ENCODE measurements around the gene PDLIM1.

Gene PDLIM1, protein sequence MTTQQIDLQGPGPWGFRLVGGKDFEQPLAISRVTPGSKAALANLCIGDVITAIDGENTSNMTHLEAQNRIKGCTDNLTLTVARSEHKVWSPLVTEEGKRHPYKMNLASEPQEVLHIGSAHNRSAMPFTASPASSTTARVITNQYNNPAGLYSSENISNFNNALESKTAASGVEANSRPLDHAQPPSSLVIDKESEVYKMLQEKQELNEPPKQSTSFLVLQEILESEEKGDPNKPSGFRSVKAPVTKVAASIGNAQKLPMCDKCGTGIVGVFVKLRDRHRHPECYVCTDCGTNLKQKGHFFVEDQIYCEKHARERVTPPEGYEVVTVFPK

GRCh38 chr10:95290461-95291364 is at the start of gene PDLIM1:
Gene PDLIM1 (minus strand): TSS chr10:95291003. CDS start chr10:95290915, 88 bp downstream.
- H3K27ac ChIP-seq = peak within 1 kb of the TSS; percentile 62
- no peak for DNase-seq (ENCODE audit: low read depth, low spot score)

- DNase-seq (ENCODE audit: low read depth, low spot score) = no peak
- H3K27ac ChIP-seq = no peak overlapping the region
These were observed 49.1 kb upstream of the PDLIM1 start for GRCh38 chr10:95339863-95340262.

DNA sequence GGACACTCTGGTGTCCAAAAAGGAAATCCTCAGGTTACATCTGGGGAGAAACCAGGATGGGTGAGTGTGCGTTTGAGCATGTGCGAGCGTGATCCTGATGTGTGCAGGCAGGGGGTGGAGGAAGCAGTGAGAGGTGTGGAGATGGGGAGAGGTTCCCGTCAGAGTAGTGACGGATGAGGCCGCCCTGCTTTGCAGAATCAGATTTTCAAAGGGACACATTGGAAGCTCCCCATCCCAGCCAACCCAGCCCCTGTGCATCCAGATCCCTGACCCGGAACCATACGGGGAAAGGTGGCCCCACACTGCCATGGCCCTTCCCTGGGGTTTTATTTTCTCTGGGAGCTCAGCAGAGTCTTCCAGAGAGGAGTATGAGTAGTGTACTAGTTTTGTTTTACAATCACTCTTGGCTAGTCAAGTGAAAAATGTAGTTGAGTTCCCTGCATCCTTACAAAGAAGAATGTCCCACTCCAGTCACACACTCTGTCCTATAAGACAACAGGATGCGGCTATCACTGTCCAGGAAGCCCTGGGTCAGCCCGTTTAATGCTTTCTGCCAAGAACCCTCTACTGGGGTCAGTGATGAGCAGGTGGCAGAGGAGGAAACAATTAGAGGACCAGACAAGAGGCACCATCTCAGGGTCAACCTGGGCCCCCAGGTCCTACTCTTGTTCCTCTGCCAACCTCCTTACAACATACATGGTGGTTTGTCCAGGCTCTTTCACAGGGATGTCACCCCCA is 46.8 kb upstream of the PDLIM1 start:
- no peak overlapping the region for H3K27ac ChIP-seq
- DNase-seq (ENCODE audit: low read depth, low spot score) = no peak

GRCh38 chr10:95336702-95337101 is 45.9 kb upstream of the PDLIM1 start:
- H3K27ac ChIP-seq = no peak overlapping the region
- no peak for DNase-seq (ENCODE audit: low read depth, low spot score)

- no peak overlapping the region for H3K27ac ChIP-seq
- DNase-seq (ENCODE audit: low read depth, low spot score) = no peak
These were observed 45.3 kb upstream of the PDLIM1 start for GRCh38 chr10:95335933-95336699.

- DNase-seq (ENCODE audit: low read depth, low spot score) = no peak
- H3K27ac ChIP-seq = peak overlapping the region; percentile 86
These were observed 44.0 kb upstream of the PDLIM1 start for GRCh38 chr10:95334805-95335144.

DNA sequence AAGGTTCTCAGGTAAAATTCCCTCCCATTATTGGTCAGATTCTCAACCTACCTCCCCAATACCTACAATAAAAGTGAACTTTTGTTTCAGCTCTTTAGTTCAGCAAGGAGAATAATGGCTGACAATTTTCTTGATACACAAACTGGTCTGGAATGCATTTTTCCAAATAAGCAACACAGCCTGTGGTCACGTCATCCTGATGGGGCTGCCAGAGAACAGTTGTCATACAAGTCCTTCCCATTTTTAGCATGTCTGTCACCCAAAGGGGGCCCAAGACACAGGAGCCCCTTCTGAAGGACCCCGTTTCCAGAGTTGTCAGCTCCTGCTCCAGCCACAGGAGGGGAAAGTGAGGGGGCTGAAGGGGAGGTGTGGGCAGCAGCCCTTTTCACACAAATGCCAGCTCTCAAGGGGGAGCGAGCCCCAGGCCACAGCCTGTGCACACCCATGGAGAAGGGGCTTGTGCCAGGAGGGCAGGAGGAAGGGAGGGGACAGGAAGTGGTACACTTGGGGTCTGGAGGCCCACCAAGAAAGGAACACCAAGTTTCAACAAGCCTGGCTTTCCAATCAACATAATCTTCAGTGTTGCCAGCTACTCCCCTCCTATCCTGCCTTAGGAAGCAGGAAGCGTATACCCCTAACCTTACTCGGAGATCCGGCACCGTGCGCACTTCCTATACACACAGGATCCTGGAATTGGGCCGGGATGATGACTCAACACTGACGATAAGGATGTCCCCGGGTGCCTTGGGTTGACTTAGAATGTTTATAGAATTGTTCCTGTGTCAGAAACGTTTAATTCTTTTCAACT is 43.4 kb upstream of the PDLIM1 start:
- peak overlapping the region; percentile 86 for H3K27ac ChIP-seq
- DNase-seq (ENCODE audit: low read depth, low spot score) = no peak

GRCh38 chr10:95332666-95333249 is 42.0 kb upstream of the PDLIM1 start:
- H3K27ac ChIP-seq = no peak overlapping the region
- no peak for DNase-seq (ENCODE audit: low read depth, low spot score)

- no peak for DNase-seq (ENCODE audit: low read depth, low spot score)
- no peak overlapping the region for H3K27ac ChIP-seq
These were observed 40.9 kb upstream of the PDLIM1 start for GRCh38 chr10:95331596-95332130.

- H3K27ac ChIP-seq = no peak overlapping the region
- no peak for DNase-seq (ENCODE audit: low read depth, low spot score)
These were observed 40.2 kb upstream of the PDLIM1 start for GRCh38 chr10:95330966-95331453.

- DNase-seq (ENCODE audit: low read depth, low spot score) = no peak
These were observed 38.5 kb upstream of the PDLIM1 start for GRCh38 chr10:95329296-95329695.

DNA sequence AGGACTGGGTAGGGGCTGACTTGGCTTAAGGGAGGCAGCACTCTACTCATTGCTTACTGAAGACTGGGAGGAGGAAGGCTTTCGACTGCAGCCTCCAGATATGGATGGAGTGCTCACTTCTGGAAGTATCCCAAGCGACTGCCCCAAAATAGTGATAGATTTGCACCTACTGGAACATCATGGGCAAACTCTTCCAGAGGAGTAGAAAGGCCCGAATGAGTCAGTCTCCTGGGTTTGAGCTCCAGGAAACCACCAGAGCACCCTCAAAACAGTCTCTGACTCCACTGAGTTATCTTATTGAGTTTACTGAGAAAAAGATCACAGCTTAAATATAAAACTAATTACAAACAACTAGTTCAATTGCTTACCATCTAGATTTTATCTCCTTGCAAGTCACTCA is 37.2 kb upstream of the PDLIM1 start:
- no peak for DNase-seq (ENCODE audit: low read depth, low spot score)
- H3K27ac ChIP-seq = no peak overlapping the region

More at GRCh38 chr10:95329296-95329695, 38.5 kb upstream of the PDLIM1 start:
- H3K27ac ChIP-seq = peak overlapping the region; percentile 46

GRCh38 chr10:95327367-95327766 is 36.6 kb upstream of the PDLIM1 start:
- DNase-seq (ENCODE audit: low read depth, low spot score) = no peak

GRCh38 chr10:95326396-95326795 is 35.6 kb upstream of the PDLIM1 start:
- DNase-seq (ENCODE audit: low read depth, low spot score) = no peak
- no peak overlapping the region for H3K27ac ChIP-seq

More at GRCh38 chr10:95327367-95327766, 36.6 kb upstream of the PDLIM1 start:
- no peak overlapping the region for H3K27ac ChIP-seq

DNA sequence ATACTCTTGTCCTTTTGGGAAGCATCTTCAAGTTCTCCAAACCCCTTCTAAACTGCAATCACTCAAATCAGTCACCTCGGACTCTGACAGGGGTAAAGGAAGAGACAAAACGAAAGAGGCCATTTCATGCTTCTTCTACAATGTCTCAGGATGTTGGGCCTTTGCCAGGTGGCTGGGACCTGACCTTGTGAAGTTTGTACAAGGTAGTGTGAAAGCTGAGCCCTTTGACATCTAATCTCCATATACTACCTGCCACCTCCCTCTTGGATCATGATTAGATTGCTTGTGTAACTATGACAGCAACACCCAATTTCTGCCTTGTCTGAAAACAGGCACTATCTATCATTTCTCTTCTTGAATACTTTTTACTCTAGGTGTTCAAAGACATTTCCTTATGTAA is 35.1 kb upstream of the PDLIM1 start:
- H3K27ac ChIP-seq = no peak overlapping the region
- DNase-seq (ENCODE audit: low read depth, low spot score) = no peak

DNA sequence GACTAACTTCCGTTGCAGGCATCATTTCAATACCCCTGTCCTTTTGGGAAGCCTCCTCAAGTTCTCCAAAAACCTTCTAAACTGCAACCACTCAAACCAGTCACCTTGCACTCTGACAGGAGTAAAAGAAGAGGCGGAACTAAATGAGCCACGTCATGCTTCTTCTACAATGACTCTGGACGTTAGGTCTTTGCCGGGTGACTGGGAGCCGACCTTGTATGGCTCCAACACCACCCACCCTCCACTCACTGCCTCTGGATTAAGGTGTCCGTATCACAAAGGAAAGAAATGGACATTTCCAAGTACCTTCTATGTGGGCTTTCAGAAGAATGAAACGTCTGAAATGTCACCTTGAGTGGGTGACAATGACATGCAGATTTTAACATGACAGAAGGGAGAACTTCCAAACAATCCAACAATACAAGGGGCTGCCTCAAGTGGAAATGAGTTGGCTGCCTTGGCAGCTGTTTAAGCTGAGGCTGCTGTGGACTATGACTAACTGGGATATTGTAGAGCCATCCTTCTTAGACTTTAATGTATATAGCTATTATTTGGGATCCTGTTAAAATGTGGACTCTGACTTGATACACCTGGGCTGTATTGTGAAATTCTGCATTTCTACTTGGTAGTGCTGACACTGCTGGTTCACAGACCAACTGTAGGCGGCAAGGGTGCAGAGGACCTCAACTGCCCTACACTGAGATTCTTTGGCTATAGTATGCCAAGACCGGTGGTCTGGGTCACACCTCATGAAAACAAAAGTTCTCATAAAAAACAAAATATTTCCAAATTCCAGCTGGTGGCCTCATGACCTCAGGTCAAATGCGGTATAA is 33.8 kb upstream of the PDLIM1 start:
- DNase-seq (ENCODE audit: low read depth, low spot score) = no peak
- H3K27ac ChIP-seq = no peak overlapping the region

DNA sequence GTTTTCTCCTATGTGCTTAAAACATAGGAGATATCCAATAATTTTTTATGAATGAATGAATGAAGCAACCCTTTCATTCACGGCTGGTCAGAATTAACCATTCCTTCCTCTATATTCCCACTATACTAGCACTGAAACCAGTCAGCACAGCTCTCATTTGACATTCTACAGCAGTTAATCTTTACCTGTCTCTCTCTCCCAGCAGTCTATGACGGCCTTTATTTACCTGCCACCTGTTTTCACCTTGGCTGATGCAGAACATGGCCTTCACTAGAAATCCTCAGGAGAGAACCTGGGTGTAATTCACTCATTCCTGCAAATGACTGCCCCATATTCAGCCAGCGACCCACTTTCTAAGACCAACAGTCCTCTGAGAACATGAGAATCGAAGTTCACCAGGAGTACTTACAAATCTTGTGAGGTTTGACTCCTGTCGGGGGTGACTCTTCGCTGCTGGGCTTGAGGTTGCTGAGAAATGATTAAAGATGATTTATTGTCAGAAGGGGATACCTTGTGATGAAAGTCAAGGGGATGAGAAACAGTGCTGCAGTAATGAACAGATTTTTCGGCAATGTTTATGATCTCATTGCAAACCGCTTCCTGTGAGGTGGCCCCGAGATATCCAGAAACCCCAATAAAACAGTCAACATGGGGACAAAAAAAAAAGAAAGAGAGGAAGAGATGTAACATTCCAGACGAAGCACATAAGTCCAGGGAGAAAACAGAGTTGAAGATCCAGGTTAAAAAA is 30.9 kb upstream of the PDLIM1 start:
- no peak for DNase-seq (ENCODE audit: low read depth, low spot score)
- no peak overlapping the region for H3K27ac ChIP-seq
